CD4-positive, alpha-beta T cell treated with Interleukin-6 for 4 hours (primary cell): ENCODE measurements around the gene FMN2.
"Not testable (repeated sequence)": the region's sequence is repeated elsewhere in the genome, so short reads cannot be mapped to it uniquely, and the experiment has no call there.

Source experiments
- DNase-seq: peaks from one replicate; pipeline ENCODE4 v3.0.0-alpha.2; 2020; ENCODE audit warnings: mixed read lengths

The FMN2 gene

GRCh38 chr1:240322943-240323342 is 231.3 kb downstream of the FMN2 start:
- DNase-seq, result no peak

GRCh38 chr1:240328382-240328781 is 236.7 kb downstream of the FMN2 start:
- not testable (repeated sequence) for DNase-seq

GRCh38 chr1:240329443-240329842 is 237.8 kb downstream of the FMN2 start:
- no peak for DNase-seq

GRCh38 chr1:240332672-240333071 is 241.0 kb downstream of the FMN2 start:
- DNase-seq, result no peak

- no peak for DNase-seq
Observed at GRCh38 chr1:240337781-240338180, 246.1 kb downstream of the FMN2 start.

GRCh38 chr1:240338837-240339236 is 247.2 kb downstream of the FMN2 start:
- no peak for DNase-seq

- no peak for DNase-seq
Observed at GRCh38 chr1:240341365-240342250, 249.9 kb downstream of the FMN2 start.

- no peak for DNase-seq
Observed at GRCh38 chr1:240342251-240342625, 250.6 kb downstream of the FMN2 start.

GRCh38 chr1:240343045-240343444 is 251.4 kb downstream of the FMN2 start:
- DNase-seq, result no peak

- no peak for DNase-seq
Observed at GRCh38 chr1:240343966-240344365, 252.3 kb downstream of the FMN2 start.

- DNase-seq, result no peak
Observed at GRCh38 chr1:240344918-240345317, 253.2 kb downstream of the FMN2 start.

GRCh38 chr1:240349695-240350094 is 258.0 kb downstream of the FMN2 start:
- no peak for DNase-seq

- DNase-seq, result no peak
Observed at GRCh38 chr1:240350910-240351331, 259.2 kb downstream of the FMN2 start.

GRCh38 chr1:240351690-240352089 is 260.0 kb downstream of the FMN2 start:
- DNase-seq, result no peak

GRCh38 chr1:240352769-240353168 is 261.1 kb downstream of the FMN2 start:
- no peak for DNase-seq

- DNase-seq, result no peak
Observed at GRCh38 chr1:240356568-240356967, 264.9 kb downstream of the FMN2 start.

GRCh38 chr1:240362046-240362445 is 270.4 kb downstream of the FMN2 start:
- no peak for DNase-seq

- DNase-seq, result no peak
Observed at GRCh38 chr1:240362826-240363225, 271.1 kb downstream of the FMN2 start.

GRCh38 chr1:240363315-240363714 is 271.6 kb downstream of the FMN2 start:
- no peak for DNase-seq

- DNase-seq, result no peak
Observed at GRCh38 chr1:240363914-240364313, 272.2 kb downstream of the FMN2 start.

GRCh38 chr1:240366636-240367035 is 275.0 kb downstream of the FMN2 start:
- no peak for DNase-seq

- no peak for DNase-seq
Observed at GRCh38 chr1:240385551-240385950, 293.9 kb downstream of the FMN2 start.

- DNase-seq, result no peak
Observed at GRCh38 chr1:240385985-240386978, 294.6 kb downstream of the FMN2 start.

GRCh38 chr1:240387051-240387450 is 295.4 kb downstream of the FMN2 start:
- DNase-seq, result no peak
